ENCODE results near the gene PROX1.

PROX1 gene

DNA sequence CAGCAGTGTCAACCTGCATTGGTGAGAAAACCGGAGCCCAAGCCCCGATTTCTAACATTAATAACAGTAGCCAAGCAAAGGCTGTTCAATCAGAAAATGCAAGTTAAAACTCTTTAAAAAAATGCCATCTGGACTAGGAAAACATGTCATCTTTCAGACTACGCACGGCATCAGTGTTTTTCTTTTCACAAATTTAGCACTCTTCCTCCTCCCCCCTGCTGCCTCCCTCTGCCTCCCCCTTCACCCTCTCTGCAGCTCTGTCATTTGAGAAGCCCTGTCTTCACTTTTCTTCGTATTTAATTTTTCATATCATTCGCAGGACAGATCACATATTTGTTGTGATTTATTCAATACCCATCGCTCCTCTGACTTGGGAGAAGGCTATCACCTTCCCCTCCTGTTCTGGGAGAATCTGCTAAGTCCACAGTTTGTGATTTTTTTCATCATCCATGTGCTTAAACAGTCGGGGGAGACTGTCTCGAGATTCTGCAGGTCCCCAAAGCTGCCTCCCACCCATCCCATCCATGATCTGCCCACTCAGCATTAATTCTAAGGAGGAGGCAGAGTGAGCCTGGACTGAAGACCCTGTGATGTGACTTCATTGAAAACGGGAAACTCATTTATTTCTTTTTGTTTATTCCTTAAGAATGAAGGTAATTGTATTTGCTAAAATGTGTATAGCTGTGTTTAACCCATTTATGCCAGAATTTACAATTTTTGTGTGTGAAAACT lies 84.8 kb downstream of the PROX1 start:
- Histone ChIP-seq H3K4me3 (ENCODE audit: low read length) (no peak overlapping the region), H3K79me2 (ENCODE audit: control insufficient read depth, insufficient read depth, low read length) (no peaks in the 10 kb centered on the region), H3K56ac (ENCODE audit: low read length) (no peak overlapping the region), H3K27me3 (ENCODE audit: insufficient read depth, low read length, poor library complexity) (no peaks in the 10 kb centered on the region), H4K8ac (ENCODE audit: low read depth, low read length) (no peak overlapping the region), H3K4me1 (ENCODE audit: control insufficient read depth, low read depth, low read length) (no peaks in the 10 kb centered on the region), H3K4ac (ENCODE audit: low read depth, low read length) (no peak overlapping the region), H3K9ac (ENCODE audit: low read length) (no peak overlapping the region), H2AK5ac (ENCODE audit: low read length) (no peak overlapping the region), H3K36me3 (ENCODE audit: control insufficient read depth, insufficient read depth, low read length) (no peaks in the 10 kb centered on the region), H4K5ac (ENCODE audit: low read length) (no peak overlapping the region), H2BK5ac (ENCODE audit: low read length) (no peak overlapping the region), H3K18ac (ENCODE audit: low read length) (no peak overlapping the region), H3K79me1 (ENCODE audit: low read length) (no peaks in the 10 kb centered on the region), H3K4me2 (ENCODE audit: low read length) (no peak overlapping the region), H3K27ac (ENCODE audit: low read depth, low read length) (no peak overlapping the region), H3K23ac (ENCODE audit: low read length) (no peak overlapping the region), H2BK120ac (ENCODE audit: low read depth, low read length) (no peak overlapping the region), H2BK15ac (replicated peaks; ENCODE audit: low read depth) (no peak overlapping the region)
- DNase-seq: no peak
- no CpG with 5 or more reads among the region's 10 CpGs for WGBS (ENCODE audit: extremely low coverage, insufficient coverage, low lambda C conversion rate)

DNA sequence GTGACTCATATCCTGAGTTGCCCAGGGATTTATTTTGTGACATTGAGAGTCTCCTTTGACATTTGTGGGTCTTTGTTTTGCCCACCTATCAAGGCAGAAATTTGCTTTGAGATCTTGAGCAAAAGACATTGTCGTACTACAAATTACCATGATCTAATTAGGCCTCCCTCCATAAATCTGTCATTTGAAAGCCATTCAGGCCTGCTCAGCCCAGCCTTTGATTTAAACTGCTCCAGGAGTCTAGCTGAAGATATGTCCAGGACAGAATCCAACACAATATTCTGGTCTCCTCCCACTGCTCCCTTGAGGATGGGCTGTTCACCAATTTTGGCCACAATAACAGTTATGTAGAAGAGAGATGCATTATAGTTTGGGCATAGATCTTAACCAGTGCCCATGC lies 86.7 kb downstream of the PROX1 start:
- H3K4me3 ChIP-seq (ENCODE audit: low read length): no peak overlapping the region
- no peak overlapping the region for H3K27ac ChIP-seq (ENCODE audit: low read depth, low read length)
- no peak overlapping the region for H3K4ac ChIP-seq (ENCODE audit: low read depth, low read length)
- no peak overlapping the region for H3K4me2 ChIP-seq (ENCODE audit: low read length)
- no peaks in the 10 kb centered on the region for H3K79me1 ChIP-seq (ENCODE audit: low read length)
- no peak overlapping the region for H4K5ac ChIP-seq (ENCODE audit: low read length)
- H4K8ac ChIP-seq (ENCODE audit: low read depth, low read length): no peak overlapping the region
- no peak overlapping the region for H2AK5ac ChIP-seq (ENCODE audit: low read length)
- H3K79me2 ChIP-seq (ENCODE audit: control insufficient read depth, insufficient read depth, low read length): no peaks in the 10 kb centered on the region
- H3K18ac ChIP-seq (ENCODE audit: low read length): no peak overlapping the region
- H2BK15ac ChIP-seq (replicated peaks; ENCODE audit: low read depth): no peak overlapping the region
- no peak overlapping the region for H2BK5ac ChIP-seq (ENCODE audit: low read length)
- DNase-seq: no peak
- no peak overlapping the region for H3K56ac ChIP-seq (ENCODE audit: low read length)
- H3K9ac ChIP-seq (ENCODE audit: low read length): no peak overlapping the region
- H3K36me3 ChIP-seq (ENCODE audit: control insufficient read depth, insufficient read depth, low read length): no peaks in the 10 kb centered on the region
- WGBS (ENCODE audit: extremely low coverage, insufficient coverage, low lambda C conversion rate): no CpG with 5 or more reads among the region's 1 CpG
- H3K4me1 ChIP-seq (ENCODE audit: control insufficient read depth, low read depth, low read length): no peaks in the 10 kb centered on the region
- no peak overlapping the region for H2BK120ac ChIP-seq (ENCODE audit: low read depth, low read length)
- no peak overlapping the region for H3K23ac ChIP-seq (ENCODE audit: low read length)
- no peaks in the 10 kb centered on the region for H3K27me3 ChIP-seq (ENCODE audit: insufficient read depth, low read length, poor library complexity)

- Histone ChIP-seq H3K79me2 (ENCODE audit: control insufficient read depth, insufficient read depth, low read length) (no peaks in the 10 kb centered on the region), H4K5ac (ENCODE audit: low read length) (no peak overlapping the region), H3K4me2 (ENCODE audit: low read length) (no peak overlapping the region), H3K23ac (ENCODE audit: low read length) (no peak overlapping the region), H3K9ac (ENCODE audit: low read length) (no peak overlapping the region), H3K4ac (ENCODE audit: low read depth, low read length) (no peak overlapping the region), H3K4me1 (ENCODE audit: control insufficient read depth, low read depth, low read length) (no peaks in the 10 kb centered on the region), H2BK120ac (ENCODE audit: low read depth, low read length) (no peak overlapping the region), H3K79me1 (ENCODE audit: low read length) (no peaks in the 10 kb centered on the region), H2AK5ac (ENCODE audit: low read length) (no peak overlapping the region), H3K27ac (ENCODE audit: low read depth, low read length) (no peak overlapping the region), H3K27me3 (ENCODE audit: insufficient read depth, low read length, poor library complexity) (no peaks in the 10 kb centered on the region), H3K18ac (ENCODE audit: low read length) (no peak overlapping the region), H4K8ac (ENCODE audit: low read depth, low read length) (no peak overlapping the region), H2BK15ac (replicated peaks; ENCODE audit: low read depth) (no peak overlapping the region), H3K4me3 (ENCODE audit: low read length) (no peak overlapping the region), H3K36me3 (ENCODE audit: control insufficient read depth, insufficient read depth, low read length) (no peaks in the 10 kb centered on the region), H3K56ac (ENCODE audit: low read length) (no peak overlapping the region), H2BK5ac (ENCODE audit: low read length) (no peak overlapping the region)
- DNase-seq: no peak
- 100% methylated on average over 3 of the region's 5 CpGs for WGBS (ENCODE audit: extremely low coverage, insufficient coverage, low lambda C conversion rate)
These were observed 87.7 kb downstream of the PROX1 start for GRCh38 chr1:214075305-214075998.

DNA sequence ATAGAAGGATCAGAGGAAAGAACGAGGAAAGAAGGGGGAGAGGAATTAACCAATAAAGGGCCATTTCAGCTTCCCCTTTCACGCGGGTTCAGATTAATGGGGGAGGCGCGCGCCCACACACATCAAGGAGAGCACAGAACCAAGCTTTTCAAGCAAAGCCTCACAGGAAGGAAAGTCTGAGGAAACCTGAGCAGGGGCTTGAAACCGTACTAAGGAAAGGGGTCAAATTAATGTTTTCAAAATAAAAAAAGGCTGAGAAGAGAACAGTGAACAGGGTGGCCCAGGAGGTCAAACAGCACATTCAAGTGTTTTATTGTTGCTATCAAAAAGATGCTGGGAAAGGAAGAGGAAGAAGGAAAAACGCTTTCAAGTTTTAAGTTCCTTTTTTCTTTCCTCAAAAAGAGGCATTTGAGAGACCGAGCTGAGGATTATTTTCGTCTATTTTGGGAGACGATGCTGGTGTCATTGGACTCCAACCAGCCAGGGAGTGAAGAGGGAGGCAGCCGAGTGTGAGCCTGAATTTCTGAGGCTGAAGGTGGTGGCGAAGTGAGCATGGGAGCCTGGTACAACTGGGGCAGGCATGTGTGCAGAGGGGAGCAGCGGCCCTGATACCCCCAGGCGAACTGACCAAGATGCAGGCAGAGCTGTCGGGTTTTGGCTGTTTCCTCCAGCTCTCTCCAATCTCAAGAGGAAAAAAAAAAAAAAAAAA lies 88.4 kb downstream of the PROX1 start:
- Histone ChIP-seq H3K56ac (ENCODE audit: low read length) (no peak overlapping the region), H3K4ac (ENCODE audit: low read depth, low read length) (no peak overlapping the region), H4K8ac (ENCODE audit: low read depth, low read length) (no peak overlapping the region), H3K27me3 (ENCODE audit: insufficient read depth, low read length, poor library complexity) (no peaks in the 10 kb centered on the region), H2BK5ac (ENCODE audit: low read length) (no peak overlapping the region), H3K4me3 (ENCODE audit: low read length) (no peak overlapping the region), H3K23ac (ENCODE audit: low read length) (no peak overlapping the region), H4K5ac (ENCODE audit: low read length) (no peak overlapping the region), H3K79me1 (ENCODE audit: low read length) (no peaks in the 10 kb centered on the region), H3K79me2 (ENCODE audit: control insufficient read depth, insufficient read depth, low read length) (no peaks in the 10 kb centered on the region), H3K27ac (ENCODE audit: low read depth, low read length) (no peak overlapping the region), H3K18ac (ENCODE audit: low read length) (no peak overlapping the region), H2BK120ac (ENCODE audit: low read depth, low read length) (no peak overlapping the region), H3K36me3 (ENCODE audit: control insufficient read depth, insufficient read depth, low read length) (no peaks in the 10 kb centered on the region), H3K4me2 (ENCODE audit: low read length) (no peak overlapping the region), H3K4me1 (ENCODE audit: control insufficient read depth, low read depth, low read length) (no peaks in the 10 kb centered on the region), H2BK15ac (replicated peaks; ENCODE audit: low read depth) (no peak overlapping the region), H2AK5ac (ENCODE audit: low read length) (no peak overlapping the region), H3K9ac (ENCODE audit: low read length) (no peak overlapping the region)
- DNase-seq: no peak
- no CpG with 5 or more reads among the region's 16 CpGs for WGBS (ENCODE audit: extremely low coverage, insufficient coverage, low lambda C conversion rate)

- Histone ChIP-seq H3K79me1 (ENCODE audit: low read length) (no peaks in the 10 kb centered on the region), H3K4me1 (ENCODE audit: control insufficient read depth, low read depth, low read length) (no peaks in the 10 kb centered on the region), H2BK120ac (ENCODE audit: low read depth, low read length) (no peak overlapping the region), H2BK15ac (replicated peaks; ENCODE audit: low read depth) (no peak overlapping the region), H3K9ac (ENCODE audit: low read length) (no peak overlapping the region), H3K4me2 (ENCODE audit: low read length) (no peak overlapping the region), H3K56ac (ENCODE audit: low read length) (no peak overlapping the region), H4K8ac (ENCODE audit: low read depth, low read length) (no peak overlapping the region), H3K27me3 (ENCODE audit: insufficient read depth, low read length, poor library complexity) (no peaks in the 10 kb centered on the region), H3K4me3 (ENCODE audit: low read length) (no peak overlapping the region), H3K79me2 (ENCODE audit: control insufficient read depth, insufficient read depth, low read length) (no peaks in the 10 kb centered on the region), H3K36me3 (ENCODE audit: control insufficient read depth, insufficient read depth, low read length) (no peaks in the 10 kb centered on the region), H2AK5ac (ENCODE audit: low read length) (no peak overlapping the region), H3K18ac (ENCODE audit: low read length) (no peak overlapping the region), H4K5ac (ENCODE audit: low read length) (no peak overlapping the region), H3K4ac (ENCODE audit: low read depth, low read length) (no peak overlapping the region), H2BK5ac (ENCODE audit: low read length) (no peak overlapping the region), H3K27ac (ENCODE audit: low read depth, low read length) (no peak overlapping the region), H3K23ac (ENCODE audit: low read length) (no peak overlapping the region)
- DNase-seq: no peak
- WGBS (ENCODE audit: extremely low coverage, insufficient coverage, low lambda C conversion rate): no CpG with 5 or more reads among the region's 7 CpGs
These were observed 88.9 kb downstream of the PROX1 start for GRCh38 chr1:214076708-214077065.
